ENCODE measurements around the gene TM4SF20. TPM values are rescaled to one million over a fixed set of nuclear protein-coding genes. Genes with fewer than 3 reads are reported as not detected.

Gene TM4SF20
- total and polyA plus RNA-seq, 10 of the 15 experiments (the other 5 are each of a cell fraction or from before 2014, with no cell fraction given), result 0.04 to 0.07 TPM; not detected in 8

DNA sequence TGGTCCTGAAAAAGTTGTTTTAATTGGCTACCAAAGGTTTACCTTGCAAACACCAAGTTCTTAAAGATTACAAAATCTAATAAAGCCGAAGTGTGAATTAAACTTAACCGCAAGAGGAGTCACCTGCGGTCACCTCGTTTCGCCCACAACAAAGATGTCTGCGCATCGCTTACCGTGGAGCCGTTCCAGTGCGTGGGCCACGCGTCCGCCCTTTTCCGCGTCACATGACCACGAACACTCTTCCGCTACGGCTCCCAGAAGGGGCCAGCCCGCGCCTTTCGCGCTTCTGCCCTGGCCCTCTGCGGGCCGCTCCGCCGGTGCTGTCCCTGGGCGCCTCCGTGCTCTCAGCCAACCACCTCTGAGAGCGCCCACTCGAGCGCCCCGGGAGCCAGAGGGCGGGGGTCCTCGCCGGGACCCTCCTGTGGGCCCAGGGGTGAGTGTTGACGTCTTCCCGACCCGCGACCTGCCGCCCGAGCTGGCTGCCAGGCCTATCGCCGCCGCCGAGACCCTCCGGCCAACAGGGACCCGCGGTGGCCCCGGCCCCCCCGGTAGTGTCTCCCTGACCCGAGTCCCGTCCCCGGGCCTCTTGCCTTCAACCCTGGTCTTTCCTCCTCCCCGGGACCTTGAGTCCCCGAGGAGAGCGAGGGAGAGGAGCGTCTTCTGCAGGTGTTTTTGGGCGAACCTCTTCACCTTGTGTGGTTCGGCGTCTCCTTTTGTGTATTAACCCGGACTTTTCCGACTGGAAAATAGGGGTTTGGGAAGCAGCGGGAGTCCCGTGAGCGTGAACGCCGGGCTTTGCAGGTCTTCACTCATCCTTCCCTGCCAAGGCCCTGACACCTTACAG, 53.9 kb downstream of the TM4SF20 start, which contains the start of gene MFF (continued):
- TF ChIP-seq, protein P1, sequence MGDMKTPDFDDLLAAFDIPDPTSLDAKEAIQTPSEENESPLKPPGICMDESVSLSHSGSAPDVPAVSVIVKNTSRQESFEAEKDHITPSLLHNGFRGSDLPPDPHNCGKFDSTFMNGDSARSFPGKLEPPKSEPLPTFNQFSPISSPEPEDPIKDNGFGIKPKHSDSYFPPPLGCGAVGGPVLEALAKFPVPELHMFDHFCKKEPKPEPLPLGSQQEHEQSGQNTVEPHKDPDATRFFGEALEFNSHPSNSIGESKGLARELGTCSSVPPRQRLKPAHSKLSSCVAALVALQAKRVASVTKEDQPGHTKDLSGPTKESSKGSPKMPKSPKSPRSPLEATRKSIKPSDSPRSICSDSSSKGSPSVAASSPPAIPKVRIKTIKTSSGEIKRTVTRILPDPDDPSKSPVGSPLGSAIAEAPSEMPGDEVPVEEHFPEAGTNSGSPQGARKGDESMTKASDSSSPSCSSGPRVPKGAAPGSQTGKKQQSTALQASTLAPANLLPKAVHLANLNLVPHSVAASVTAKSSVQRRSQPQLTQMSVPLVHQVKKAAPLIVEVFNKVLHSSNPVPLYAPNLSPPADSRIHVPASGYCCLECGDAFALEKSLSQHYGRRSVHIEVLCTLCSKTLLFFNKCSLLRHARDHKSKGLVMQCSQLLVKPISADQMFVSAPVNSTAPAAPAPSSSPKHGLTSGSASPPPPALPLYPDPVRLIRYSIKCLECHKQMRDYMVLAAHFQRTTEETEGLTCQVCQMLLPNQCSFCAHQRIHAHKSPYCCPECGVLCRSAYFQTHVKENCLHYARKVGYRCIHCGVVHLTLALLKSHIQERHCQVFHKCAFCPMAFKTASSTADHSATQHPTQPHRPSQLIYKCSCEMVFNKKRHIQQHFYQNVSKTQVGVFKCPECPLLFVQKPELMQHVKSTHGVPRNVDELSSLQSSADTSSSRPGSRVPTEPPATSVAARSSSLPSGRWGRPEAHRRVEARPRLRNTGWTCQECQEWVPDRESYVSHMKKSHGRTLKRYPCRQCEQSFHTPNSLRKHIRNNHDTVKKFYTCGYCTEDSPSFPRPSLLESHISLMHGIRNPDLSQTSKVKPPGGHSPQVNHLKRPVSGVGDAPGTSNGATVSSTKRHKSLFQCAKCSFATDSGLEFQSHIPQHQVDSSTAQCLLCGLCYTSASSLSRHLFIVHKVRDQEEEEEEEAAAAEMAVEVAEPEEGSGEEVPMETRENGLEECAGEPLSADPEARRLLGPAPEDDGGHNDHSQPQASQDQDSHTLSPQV (IDR thresholded peaks at IDR 0.05), result peak; percentile 37; the same call in 1 of the 2 replicates
- TF ChIP-seq SMC3 (IDR thresholded peaks at IDR 0.05; ENCODE audit: borderline replicate concordance, low read length) (no peak; the same call in none of the 2 replicates), SRF (IDR thresholded peaks at IDR 0.05; ENCODE audit: low read depth in 2 of 2, low read length in 2 of 2) (no peak), LARP7 (IDR thresholded peaks at IDR 0.05) (peak; percentile 89), POLR2A (IDR thresholded peaks at IDR 0.05; ENCODE audit: low read depth, low read length) (peak; percentile 92), ATF7 (IDR thresholded peaks at IDR 0.05; ENCODE audit: low read depth) (peak; percentile 80), HDAC6 (IDR thresholded peaks at IDR 0.05; ENCODE audit: unreplicated experiment) (no peak), YBX1 (IDR thresholded peaks at IDR 0.05) (no peak), POLR2AphosphoS5 (IDR thresholded peaks at IDR 0.05; ENCODE audit: low read length) (peak; percentile 80), WRNIP1 (IDR thresholded peaks at IDR 0.05; ENCODE audit: borderline replicate concordance, low read depth, low read length) (no peak), STAT1 (conservative IDR thresholded peaks at IDR 0.05) (peak; percentile 92; the same call in 1 of the 2 replicates), EP300 (IDR thresholded peaks at IDR 0.05; ENCODE audit: borderline replicate concordance in 1 of 2, control insufficient read depth in 1 of 2, low read depth in 2 of 2, low read length in 2 of 2) (peak; percentile 41 to 63; a peak in 2 of 4 replicates), RCOR1 (conservative IDR thresholded peaks at IDR 0.05; ENCODE audit: low read depth, low read length) (0 out of 2 replicates have a peak, but pooled peaks have one; percentile 66), SREBF2 (IDR thresholded peaks at IDR 0.05; ENCODE audit: low read length) (no peak), YY1 (IDR thresholded peaks at IDR 0.05; ENCODE audit: low read depth, low read length) (peak; percentile 99), CHD4 (IDR thresholded peaks at IDR 0.05) (no peak), BHLHE40 (IDR thresholded peaks at IDR 0.05; ENCODE audit: borderline replicate concordance in 1 of 2, low read depth in 2 of 2, low read length in 1 of 2) (peak; percentile 79 to 92), PAX5 (IDR thresholded peaks at IDR 0.05; ENCODE audit: borderline replicate concordance, low read depth, low read length) (peak; percentile 96), CBFB (IDR thresholded peaks at IDR 0.05; ENCODE audit: low read depth) (peak; percentile 99), NFYB (IDR thresholded peaks at IDR 0.05; ENCODE audit: insufficient read depth, low read depth, low read length) (no peak)
- TF ChIP-seq, protein P2, sequence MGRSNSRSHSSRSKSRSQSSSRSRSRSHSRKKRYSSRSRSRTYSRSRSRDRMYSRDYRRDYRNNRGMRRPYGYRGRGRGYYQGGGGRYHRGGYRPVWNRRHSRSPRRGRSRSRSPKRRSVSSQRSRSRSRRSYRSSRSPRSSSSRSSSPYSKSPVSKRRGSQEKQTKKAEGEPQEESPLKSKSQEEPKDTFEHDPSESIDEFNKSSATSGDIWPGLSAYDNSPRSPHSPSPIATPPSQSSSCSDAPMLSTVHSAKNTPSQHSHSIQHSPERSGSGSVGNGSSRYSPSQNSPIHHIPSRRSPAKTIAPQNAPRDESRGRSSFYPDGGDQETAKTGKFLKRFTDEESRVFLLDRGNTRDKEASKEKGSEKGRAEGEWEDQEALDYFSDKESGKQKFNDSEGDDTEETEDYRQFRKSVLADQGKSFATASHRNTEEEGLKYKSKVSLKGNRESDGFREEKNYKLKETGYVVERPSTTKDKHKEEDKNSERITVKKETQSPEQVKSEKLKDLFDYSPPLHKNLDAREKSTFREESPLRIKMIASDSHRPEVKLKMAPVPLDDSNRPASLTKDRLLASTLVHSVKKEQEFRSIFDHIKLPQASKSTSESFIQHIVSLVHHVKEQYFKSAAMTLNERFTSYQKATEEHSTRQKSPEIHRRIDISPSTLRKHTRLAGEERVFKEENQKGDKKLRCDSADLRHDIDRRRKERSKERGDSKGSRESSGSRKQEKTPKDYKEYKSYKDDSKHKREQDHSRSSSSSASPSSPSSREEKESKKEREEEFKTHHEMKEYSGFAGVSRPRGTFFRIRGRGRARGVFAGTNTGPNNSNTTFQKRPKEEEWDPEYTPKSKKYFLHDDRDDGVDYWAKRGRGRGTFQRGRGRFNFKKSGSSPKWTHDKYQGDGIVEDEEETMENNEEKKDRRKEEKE (IDR thresholded peaks at IDR 0.05), result no peak
- TF ChIP-seq, protein P3, sequence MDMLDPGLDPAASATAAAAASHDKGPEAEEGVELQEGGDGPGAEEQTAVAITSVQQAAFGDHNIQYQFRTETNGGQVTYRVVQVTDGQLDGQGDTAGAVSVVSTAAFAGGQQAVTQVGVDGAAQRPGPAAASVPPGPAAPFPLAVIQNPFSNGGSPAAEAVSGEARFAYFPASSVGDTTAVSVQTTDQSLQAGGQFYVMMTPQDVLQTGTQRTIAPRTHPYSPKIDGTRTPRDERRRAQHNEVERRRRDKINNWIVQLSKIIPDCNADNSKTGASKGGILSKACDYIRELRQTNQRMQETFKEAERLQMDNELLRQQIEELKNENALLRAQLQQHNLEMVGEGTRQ (IDR thresholded peaks at IDR 0.05; ENCODE audit: borderline replicate concordance, low read depth, low read length), result peak; percentile 93

Data from GM12878 (cell line).